Measurements from ENCODE around the gene CT45A5. TPM values are rescaled to one million over a fixed set of nuclear protein-coding genes. Genes with fewer than 3 reads are reported as not detected.
"Not testable (repeated sequence)": the region's sequence is repeated elsewhere in the genome, so short reads cannot be mapped to it uniquely, and the experiment has no call there.

Gene CT45A5
- total RNA-seq = not detected
- not detected for polyA plus RNA-seq
- long read RNA-seq, donor 1 = 0 reads
- long read RNA-seq, donor 2 = 0 reads
- long read RNA-seq, donor 3 = 0 reads

- intact Hi-C loops (cut with DNase I); H3K4me1 ChIP-seq; H3K4me3 ChIP-seq; H3K27me3 ChIP-seq; ATAC-seq; DNase-seq; H3K36me3 ChIP-seq; H3K9me3 ChIP-seq; H3K27ac ChIP-seq: not testable (repeated sequence)
- WGBS, 2 donors = no CpG with 5 or more reads among the region's 16 CpGs
These were observed at the start of gene CT45A5 for GRCh38 chrX:135785403-135785802. Gene CT45A5 (minus strand): TSS chrX:135785503. CDS start chrX:135781729, 3,774 bp downstream.

- intact Hi-C loops (cut with DNase I); H3K4me1 ChIP-seq; H3K36me3 ChIP-seq; DNase-seq; H3K27me3 ChIP-seq; ATAC-seq; H3K27ac ChIP-seq; H3K4me3 ChIP-seq; H3K9me3 ChIP-seq: not testable (repeated sequence)
- WGBS, 2 donors = no CpG with 5 or more reads among the region's 17 CpGs
These were observed 34.6 kb upstream of the CT45A5 start, which contains the start of gene CT45A2 for GRCh38 chrX:135819912-135820311. Gene CT45A2 (minus strand): TSS chrX:135820012. CDS start chrX:135816265, 3,747 bp downstream.

- intact Hi-C loops (cut with DNase I) = not testable (repeated sequence)
These were observed 17.4 kb upstream of the CT45A5 start, which contains the start of gene CT45A6 for GRCh38 chrX:135802687-135803086. Gene CT45A6 (minus strand): TSS chrX:135802787. CDS start chrX:135798993, 3,794 bp downstream.

GRCh38 chrX:135768091-135768490, 17.2 kb downstream of the CT45A5 start, which contains the start of gene CT45A3:
Gene CT45A3 (minus strand): TSS chrX:135768191. CDS start chrX:135764444, 3,747 bp downstream.
- intact Hi-C loops (cut with DNase I); H3K36me3 ChIP-seq; ATAC-seq; H3K27ac ChIP-seq; DNase-seq; H3K27me3 ChIP-seq; H3K9me3 ChIP-seq; H3K4me3 ChIP-seq; H3K4me1 ChIP-seq: not testable (repeated sequence)
- WGBS, 2 donors = no CpG with 5 or more reads among the region's 17 CpGs

More at GRCh38 chrX:135802687-135803086, 17.4 kb upstream of the CT45A5 start, which contains the start of gene CT45A6:
- not testable (repeated sequence) for H3K4me1 ChIP-seq, DNase-seq, H3K4me3 ChIP-seq, H3K27me3 ChIP-seq, ATAC-seq, H3K27ac ChIP-seq, H3K9me3 ChIP-seq, H3K36me3 ChIP-seq
- no CpG with 5 or more reads among the region's 16 CpGs for WGBS, 2 donors

- H3K9me3 ChIP-seq; H3K36me3 ChIP-seq; ATAC-seq; H3K4me1 ChIP-seq; H3K27me3 ChIP-seq; H3K4me3 ChIP-seq; intact Hi-C loops (cut with DNase I); H3K27ac ChIP-seq; DNase-seq: not testable (repeated sequence)
- WGBS, 2 donors = 88 to 93% methylated on average over 3 of the region's 4 CpGs
These were observed 40.6 kb downstream of the CT45A5 start for GRCh38 chrX:135744739-135745138.

- ATAC-seq (no peak), DNase-seq (no peak)
- Histone ChIP-seq H3K4me3 (no peak overlapping the region), H3K27ac (no peak overlapping the region), H3K27me3 (no peaks in the 10 kb centered on the region), H3K4me1 (no peaks in the 10 kb centered on the region), H3K9me3 (no peaks in the 10 kb centered on the region), H3K36me3 (no peaks in the 10 kb centered on the region)
- no peak for TF ChIP-seq CTCF (IDR thresholded peaks at IDR 0.05)
- 88 to 91% methylated on average over 22 to 23 of the region's 23 CpGs for WGBS, 2 donors
- intact Hi-C loops (cut with DNase I) = no loop called here
These were observed 44.0 kb downstream of the CT45A5 start for GRCh38 chrX:135741192-135741715.

- H3K4me3 ChIP-seq = no peak overlapping the region
- H3K27ac ChIP-seq = no peak overlapping the region
- no peaks in the 10 kb centered on the region for H3K27me3 ChIP-seq
- no peaks in the 10 kb centered on the region for H3K36me3 ChIP-seq
- ATAC-seq = no peak
- DNase-seq = no peak
- H3K9me3 ChIP-seq = no peaks in the 10 kb centered on the region
- intact Hi-C loops (cut with DNase I) = no loop called here
- peak in 3 of 9 donors; percentile 8 to 37 (median 28) for TF ChIP-seq CTCF (IDR thresholded peaks at IDR 0.05)
- no peaks in the 10 kb centered on the region for H3K4me1 ChIP-seq
- 52 to 61% methylated on average over 18 of the region's 18 CpGs for WGBS, 2 donors
These were observed 44.6 kb downstream of the CT45A5 start for GRCh38 chrX:135740681-135741149.

Data from heart right ventricle (tissue), 16 donors.